NCI-H2196 (cell line): ENCODE results near the gene FUOM.
A peak's percentile ranks its signal among the peaks of the same experiment; 100 is the strongest.
"Not testable (repeated sequence)": the region's sequence is repeated elsewhere in the genome, so short reads cannot be mapped to it uniquely, and the experiment has no call there.

Source experiments
- DNase-seq: peaks from one replicate; lab custom pipeline; 2025; ENCODE audit not compliant: unreplicated experiment; lab: John Stamatoyannopoulos, UW

FUOM gene

DNA sequence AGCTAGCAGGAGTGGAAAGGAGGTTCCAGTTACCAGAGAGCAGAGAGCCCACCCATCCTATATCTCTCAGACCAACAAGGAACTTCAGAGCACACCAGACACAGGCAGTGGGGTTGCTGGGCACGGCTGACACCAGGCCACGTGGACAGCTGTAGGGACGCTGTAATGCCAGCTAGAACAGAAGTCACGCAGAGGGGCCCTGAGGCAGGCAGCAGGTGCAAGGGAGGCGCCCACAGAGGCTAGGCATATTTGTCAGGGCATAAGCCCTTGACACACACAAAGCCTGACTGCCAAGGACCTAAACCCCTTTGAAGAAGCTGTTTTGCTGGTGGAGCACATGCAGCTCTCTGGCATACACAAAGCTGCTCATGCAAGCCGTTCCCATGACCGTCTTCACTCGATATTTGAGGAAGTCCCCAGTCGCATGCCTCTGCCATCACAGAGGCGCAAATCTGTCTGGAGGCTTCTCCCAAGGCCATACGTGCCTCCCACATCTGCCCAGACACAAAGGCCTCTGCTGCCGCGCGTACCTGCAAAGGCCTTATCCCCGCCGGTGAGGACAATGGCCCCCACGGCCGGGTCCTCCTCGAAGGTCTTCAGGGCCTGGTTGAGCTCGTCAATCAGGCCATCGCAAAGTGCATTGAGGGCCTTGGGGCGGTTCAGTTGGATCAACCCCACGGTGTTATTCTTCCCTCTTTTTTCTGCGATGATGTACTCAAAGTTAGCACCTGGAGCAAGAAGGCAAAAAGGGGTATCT, 12.4 kb upstream of the FUOM start:
- no peak for DNase-seq

DNA sequence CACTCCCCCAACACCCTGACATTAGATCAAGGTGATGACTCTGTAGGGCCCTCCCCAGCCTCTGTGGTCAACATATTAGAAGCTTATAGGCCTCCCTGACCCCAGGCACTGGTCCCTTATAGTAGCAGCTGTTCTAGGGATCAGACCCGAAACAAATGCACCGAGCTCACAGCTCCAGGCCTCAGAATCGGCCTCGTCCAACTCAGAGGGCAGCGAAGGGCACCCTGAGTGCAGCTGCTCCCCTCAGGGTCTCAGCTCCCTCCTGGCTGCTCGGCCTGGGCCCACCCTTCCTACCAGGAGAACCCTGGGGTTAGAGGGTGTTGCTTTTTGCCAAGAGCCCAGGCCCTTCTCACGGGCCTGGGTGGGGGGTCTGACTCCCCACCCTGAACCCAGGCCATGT, 10.3 kb upstream of the FUOM start:
- DNase-seq: no peak

DNA sequence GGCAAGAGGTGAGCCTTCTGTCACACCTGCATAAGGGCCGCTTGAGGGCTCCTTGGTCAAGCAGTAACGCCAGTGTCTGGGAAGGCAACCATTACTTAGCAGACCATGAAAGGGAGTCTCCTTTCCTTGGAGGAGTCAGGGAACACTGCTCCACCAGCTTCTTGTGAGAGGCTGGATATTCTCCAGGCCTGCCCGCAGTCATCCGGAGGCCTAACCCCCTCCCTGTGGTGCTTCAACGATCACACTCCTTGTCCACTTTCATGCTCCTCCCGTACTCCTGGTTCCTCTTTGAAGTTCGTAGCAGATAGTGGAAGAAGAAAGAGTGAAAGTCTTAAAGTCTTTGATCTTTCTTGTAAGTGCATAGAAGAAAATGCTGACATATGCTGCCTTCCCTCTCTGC, 9.6 kb upstream of the FUOM start:
- not testable (repeated sequence) for DNase-seq

DNA sequence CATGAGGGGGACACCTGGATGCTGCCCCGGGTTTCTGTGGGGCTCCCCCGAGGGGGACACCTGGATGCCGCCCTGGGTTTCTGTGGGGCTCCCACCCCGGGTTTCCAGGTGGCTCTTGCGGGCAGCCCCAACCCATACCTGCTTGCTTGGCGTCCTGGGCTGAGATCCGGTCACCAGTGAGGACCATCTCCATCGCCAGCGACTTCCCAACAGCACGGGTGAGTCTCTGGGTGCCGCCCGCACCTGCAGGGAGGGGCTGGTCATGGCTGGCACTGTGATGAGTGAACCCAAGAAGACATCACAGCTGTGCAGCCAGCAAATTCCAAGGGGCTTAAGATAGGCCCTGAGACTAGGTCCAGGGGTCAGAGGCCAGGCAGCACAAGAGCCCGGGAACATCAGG, 8.9 kb upstream of the FUOM start:
- no peak for DNase-seq

DNA sequence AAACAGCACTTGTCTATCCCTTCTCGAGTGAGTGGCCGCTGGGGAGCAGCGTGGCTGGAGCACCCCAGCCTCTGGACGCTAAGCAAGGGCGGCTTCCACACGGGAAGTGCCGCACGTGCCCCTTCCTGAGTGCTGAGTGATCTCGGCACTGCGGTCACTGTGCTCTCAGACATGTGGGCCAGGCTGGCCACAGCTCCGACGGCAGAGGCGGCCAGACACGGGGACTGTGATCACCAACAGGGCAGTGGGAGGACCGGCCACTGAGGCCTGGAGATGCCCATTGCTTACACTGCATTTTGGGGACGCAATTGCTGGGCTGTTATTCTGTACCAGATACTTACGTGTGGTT, 8.3 kb upstream of the FUOM start:
- DNase-seq: no peak

DNA sequence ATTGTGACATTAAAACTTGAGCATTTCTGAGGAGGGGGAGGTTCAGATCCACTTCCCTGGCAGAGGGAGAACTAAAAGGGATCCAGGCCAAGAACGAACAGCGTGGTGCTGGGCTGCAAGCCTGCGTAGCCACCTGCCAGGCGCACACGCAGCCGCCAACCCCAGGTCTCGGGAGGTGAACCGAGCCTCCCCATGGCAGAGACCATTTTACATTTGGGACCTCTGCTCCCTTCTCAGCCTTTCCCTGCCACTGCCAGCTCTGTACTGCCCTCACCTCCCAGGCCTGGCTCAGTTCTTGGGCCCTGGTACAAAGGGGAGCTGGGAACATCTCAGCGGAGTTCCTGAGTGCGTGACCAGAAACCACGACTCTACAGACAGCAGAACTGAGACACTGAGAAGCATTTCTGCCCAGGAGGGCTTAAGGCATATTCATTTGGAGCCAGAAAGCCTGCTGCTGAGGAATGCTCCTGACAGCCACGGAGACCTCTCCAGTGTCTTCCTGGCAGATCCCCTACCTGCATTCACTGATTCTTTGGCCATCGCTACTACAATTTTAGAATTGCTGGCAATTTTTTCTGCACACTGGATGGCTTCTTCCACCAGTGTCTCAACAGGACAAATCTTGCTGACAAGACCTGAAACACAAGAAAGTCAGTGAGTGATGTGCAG, 7.8 kb upstream of the FUOM start:
- no peak for DNase-seq

DNA sequence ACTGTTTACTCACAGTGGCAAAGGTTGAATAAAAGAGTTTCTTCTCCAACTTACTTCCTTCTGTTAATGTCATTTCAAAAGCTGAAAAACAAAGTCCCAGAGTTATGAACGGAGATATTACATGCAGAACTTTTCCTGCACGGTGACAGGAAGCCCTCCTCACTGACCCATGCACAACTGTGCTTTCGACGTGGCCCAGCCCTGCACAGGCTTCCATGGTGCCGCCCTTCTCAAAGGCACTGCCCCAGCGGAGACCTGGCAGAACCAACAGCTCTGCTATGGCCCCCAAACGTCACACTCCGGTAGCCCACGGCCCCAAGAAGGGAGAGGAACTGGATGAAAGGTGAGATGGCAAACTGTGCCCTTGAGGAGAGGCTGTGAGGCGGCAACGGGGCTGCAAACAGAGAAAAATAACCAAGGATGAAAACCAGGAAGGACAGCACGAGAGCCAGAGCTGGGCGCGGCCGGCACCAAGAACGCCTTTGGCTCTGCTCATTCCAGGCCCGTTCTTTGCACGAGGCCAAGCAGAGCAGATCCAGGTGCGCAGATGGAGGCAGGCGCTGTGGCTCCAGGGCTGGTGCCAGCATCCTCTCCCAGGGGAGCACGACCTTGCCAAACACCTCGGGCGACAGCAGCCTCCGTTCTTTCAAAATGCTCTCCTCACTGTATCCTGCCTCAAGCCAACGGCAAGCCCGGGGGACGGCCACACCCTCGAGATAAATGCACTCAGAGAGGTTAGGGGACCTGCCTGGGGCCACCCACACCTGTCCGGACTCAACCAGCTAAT, 7.0 kb upstream of the FUOM start:
- no peak for DNase-seq

DNA sequence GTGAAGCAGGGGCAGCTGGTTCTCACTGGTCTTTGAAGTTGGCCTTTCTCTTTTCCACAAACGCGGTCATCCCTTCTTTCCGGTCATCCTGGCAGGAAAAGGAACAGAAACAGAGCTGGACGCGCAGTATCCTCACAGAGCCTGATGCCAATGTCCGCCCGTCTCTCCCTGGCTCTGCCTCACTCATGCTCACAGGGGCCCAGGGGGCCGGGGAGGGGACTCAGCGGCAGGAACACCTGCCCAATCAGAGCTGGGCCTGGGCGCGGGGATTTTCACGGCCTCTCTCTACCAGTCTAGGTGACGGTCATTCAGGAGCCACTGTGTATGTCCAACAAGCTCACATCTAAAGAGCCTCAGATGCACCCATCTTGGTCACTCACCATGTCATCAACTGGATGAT, 5.0 kb upstream of the FUOM start:
- no peak for DNase-seq

DNA sequence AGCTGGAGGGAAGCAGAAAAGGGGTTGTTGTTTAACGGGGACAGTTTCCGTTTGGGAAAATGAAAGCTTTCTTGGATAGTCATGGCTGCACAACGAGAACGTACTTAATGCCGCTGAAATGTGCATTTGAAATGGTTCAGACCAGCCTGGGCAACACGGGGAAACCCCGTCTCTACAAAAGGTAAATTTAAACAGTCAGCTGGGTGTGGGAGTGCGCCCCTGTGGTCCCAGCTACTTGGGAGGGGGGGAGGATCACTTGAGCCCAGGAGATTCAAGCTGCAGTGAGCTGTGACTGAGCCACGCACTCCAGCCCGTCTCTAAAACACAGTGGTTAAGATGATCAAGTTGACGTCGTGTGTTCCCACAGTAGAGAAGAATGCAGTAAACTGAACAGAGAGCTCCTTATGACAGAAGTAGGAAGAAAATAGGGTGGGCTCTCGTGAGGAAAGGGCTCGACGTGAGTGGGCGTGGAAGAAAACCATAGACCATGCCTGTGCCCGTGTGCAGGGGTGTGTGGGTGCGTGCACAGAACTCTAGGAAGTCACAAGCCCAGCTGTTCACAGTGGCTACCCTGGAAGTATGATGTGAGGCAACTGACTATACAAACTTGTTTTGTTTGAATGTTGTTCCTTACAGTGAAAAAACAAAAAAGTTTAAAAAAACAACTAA, 4.1 kb upstream of the FUOM start:
- DNase-seq: no peak

DNA sequence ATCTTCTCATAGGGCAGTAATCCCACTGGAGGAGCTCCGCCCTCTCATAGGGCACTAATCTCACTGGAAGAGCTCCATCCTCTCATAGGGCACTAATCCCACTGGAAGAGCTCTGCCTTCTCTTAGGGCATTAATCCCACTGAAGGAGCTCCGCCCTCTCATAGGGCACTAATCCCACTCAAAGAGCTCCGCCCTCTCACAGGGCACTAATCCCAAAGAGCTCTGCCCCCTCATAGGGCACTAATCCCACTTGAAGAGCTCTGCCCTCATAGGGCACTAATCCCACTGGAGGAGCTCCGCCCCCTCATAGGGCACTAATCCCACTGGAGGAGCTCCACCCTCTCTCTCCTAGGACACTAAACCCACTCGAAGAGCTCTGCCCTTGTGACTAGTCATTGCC, 3.4 kb upstream of the FUOM start:
- DNase-seq: no peak

DNA sequence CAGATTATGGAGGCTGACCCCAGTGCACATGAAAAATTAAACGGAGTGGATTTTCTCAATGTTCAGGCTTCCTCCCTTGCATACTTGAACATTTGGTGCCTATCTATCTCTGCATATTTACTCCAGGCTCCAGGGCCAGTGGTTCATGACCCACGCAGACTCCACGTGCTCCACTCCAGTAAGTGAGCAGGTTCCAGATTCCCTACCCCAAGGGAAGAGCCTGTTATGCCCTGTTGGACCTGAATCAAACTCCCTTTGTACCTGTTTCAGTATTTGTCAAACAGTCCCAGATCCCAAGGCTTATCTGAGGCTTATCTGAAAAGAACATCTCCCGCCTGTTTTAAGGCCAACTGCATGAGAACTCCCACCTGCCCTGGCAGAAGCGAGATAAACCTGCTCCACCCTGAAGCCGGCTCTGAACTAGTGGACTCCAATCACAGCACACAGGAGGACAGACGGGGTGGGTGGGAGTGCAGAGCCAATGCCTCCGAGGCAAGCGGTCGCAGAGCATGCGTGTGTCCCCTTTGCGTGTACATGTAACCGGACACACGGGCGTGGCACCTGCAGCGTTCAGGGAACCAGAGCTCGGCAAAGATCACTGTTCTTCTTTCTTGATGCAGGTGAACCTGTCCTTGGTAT, 2.3 kb upstream of the FUOM start:
- no peak for DNase-seq

DNA sequence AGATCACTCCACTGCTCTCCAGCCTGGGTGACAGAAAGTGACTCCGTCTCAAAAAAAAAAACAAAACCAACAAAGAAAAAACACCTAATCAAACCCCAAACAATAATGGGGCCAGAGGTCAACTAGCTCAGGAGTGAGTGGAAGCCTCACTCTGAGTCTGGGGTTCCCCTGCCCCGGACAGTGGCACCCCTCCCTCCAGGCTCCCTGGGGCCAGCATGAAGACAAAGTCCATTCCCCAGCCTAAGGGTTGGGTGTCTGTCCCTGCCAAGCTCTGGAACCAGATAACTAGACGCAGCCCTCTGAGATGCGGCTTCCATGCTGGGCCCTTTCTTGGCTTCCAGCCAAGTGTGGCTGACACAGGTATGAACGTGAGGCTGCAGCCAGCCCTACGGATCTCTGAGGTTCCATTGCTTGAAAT, 1.7 kb upstream of the FUOM start:
- DNase-seq: peak; percentile 58

DNA sequence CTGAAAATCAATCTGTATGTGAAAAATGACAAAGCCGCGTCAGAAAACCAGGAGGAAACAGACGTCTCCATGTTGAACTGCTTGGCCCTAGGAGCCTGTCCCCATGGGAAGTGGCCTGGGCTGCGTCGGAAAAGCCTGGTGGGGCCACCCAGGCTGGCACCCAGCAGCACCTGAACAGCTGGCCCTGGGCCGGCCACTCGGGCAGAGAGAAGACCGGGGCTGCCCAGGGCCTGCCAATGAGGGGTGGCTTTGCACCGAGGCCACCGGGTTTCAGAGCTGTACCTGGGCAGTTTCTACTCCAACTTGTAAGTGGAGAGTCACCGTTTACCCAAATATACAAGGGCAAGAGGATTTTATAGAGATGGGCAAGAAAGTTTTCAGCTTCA, 1.1 kb upstream of the FUOM start:
- DNase-seq: no peak

DNA sequence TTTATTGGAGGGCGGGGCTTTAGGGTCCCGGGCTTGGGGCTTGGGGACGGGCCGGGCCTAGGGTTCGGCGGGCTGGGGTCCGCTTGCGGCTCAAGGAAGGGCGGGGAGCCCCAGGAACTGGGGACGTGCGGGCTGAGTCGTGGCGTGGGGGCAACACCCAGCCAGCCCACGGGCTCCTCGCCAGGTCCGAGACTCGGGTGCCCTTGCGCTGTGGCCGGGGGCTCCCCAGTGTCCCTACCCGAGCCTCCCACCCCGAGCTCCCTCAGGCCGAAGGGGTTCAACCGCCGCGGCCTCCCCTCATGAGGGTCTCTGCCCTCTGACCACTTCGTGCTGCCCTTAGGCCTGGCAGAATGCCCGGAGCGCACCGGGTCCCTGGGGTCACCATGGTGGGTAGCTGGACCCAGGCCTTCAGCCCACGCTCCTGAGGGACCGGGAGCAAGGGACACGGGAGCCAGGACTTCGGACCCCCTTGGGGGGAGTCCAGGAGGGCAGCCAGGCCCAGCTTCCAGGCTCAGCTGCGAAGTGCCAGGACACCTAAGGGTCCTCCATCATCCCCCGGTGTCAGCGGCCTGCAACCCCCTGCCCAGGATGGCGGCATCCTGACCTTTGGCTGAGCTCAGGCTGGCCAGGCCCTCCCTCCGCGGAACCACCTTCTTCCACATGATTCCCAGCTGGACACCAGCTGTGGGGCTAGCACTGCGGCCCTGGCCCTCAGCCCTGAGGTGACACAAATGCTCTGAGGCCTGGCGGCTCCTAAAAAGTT, 524 bp upstream of the FUOM start:
- DNase-seq: no peak

DNA sequence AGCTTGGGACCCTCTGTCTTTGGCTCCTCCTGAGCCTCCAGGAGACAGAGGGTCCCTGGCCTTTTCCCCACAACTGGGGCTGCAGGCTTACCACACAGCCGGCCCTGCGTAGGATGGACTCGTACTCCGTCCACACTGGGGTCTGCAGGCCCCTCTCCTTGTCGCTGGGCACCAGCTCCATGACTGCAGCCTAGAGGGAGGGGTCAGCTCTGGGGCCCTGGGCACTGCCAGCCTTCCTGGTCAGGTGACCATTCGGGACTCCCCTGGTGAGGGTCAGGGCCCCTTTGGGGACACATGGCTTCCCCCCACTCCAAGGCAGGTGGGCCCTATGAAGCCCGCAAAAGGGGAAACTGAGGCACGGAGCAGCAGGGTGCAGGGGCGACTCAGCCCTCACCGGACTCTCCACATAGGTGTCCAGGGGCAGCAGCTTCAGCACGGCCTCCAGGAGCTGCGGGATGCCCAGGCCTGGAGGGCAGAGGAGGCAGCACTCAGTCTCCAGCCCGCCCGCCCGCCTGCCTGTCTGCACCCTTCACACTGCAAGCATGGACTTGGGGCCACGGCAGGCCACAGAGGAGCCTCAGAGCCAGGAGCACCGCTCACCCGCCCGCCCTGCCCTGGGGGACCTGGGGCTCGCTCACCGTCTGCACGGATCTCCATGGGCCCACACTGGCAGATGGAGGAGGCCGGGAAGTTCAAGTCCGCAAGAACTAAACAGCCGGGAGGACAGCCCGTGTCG, 1.1 kb downstream of the FUOM start:
- DNase-seq: no peak

DNA sequence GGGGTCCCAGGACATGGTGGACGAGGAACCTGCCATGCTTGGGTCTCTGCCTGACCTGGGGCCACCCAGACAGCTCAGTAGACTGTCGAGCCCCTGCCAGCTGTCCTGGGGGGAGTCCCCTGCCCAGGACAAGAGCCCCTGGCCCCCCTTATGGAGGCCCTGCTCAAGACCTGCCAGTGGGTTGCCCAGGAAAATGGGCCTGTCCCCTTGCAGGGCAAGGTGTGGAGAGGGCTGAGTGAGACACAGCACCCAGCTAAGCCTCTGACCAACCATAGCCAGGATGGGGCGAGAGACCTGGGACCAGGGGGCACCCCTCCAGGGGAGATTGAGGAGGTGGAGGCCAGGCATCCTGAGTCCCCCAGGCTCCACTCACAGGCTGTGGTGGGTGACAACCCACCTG, 1.8 kb downstream of the FUOM start:
- DNase-seq: no peak

DNA sequence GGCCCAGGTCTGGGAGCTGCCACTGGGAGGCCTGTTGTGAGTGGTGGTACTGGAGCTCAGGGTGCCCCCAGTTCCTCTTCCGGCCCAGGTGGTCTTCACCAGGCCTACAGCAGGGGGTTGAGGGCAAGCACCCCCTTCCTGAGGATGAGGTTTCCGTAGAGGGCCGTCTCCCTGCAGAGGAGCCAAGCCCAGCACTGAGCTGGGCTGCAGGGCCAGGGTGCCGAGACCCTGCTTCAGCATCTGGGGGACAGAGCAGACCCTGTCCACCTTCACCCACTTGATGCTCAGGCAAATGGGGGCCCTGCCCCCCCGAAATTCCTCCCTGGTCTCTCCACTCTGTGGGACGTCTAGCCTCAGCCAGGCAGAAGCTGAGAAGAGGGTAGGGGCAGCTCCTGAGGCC, 2.6 kb downstream of the FUOM start:
- DNase-seq: no peak

DNA sequence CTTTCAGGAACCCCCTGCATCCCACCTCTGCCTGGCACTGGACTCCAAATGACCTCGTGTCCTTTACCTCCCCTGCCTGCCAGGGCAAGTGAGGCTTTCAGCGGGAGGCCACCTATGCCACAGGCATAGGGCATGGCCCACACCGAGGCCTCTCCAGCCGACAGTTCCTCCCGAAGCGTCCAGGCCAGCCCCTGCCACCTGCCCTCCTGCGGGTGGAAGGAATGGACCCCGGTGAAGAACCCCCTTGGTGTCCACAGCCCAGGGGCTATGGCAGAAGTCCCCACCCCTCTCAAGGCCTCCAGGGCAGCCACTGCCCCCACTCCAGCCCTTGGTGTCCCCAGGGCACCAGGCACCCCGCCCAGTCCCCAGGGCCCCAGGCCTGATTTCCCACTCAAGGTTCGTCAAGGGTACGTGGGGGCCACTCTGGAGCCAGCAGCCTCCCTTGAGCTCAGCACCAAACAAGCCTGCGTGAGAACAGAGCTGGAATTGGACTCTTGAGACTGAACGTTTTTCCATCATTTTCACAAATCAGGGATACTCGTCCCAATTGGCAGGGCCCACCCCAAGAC, 3.1 kb downstream of the FUOM start:
- DNase-seq: no peak

DNA sequence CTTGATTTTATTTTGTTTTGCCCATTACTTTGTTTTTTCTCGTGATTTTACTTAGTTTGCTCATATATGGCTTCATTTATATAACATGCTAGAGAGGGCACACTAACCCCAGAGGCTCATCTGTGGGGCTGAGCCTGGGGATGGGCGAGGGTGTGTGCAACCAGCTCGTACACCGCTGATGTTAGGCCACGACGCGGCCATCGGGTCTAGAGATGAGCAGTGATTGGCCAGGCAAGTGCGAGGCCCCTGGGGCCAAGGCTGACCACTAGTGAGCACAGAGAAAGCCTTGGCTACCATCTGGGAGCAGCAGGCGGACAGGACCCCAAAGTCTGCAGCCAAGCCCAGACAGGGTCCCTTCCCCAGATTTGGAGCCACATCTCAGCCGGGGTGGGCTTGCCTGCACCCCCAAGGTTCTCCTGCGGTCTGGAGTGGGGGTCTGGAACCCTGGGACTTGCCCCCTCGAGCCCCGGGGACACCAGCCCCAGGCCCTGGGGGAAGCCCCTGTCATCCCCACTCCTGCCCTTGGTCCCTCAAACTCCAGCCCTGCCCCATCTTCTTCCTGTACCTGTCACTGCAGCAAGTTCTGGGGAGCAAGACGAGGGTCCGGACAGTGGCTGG, 3.7 kb downstream of the FUOM start:
- DNase-seq: no peak
